CD4-positive, CD25-positive, alpha-beta regulatory T cell (primary cell): Measurements from ENCODE around the gene ERC1. TPM values are rescaled to one million over a fixed set of nuclear protein-coding genes. Genes with fewer than 3 reads are reported as not detected.

Experiments
- ATAC-seq, 2 donors: fragments of 150-1000 bp; cut with Tn5 transposase; one replicate each; pipeline ENCODE4 v1.10.0; 2021; ENCODE audit warnings: low read depth in 2 of 2, moderate number of reproducible peaks in 2 of 2, moderate library complexity in 1 of 2
- DNase-seq, 3 donors: peaks; one replicate each; pipeline versions ENCODE4 v3.0.0 to v3.0.0-alpha.2; 2012 to 2022; ENCODE audit warnings: mixed read lengths in 1 of 3
- H3K27ac ChIP-seq: one replicate; pipeline ENCODE4 v1.7.0; 2013; ENCODE audit warnings: mild to moderate bottlenecking, low read length; ENCODE audit not compliant: insufficient read depth, poor library complexity, severe bottlenecking
- H3K27me3 ChIP-seq: one replicate; pipeline ENCODE4 v1.7.0; 2013; ENCODE audit warnings: low read length; ENCODE audit not compliant: control insufficient read depth, insufficient read depth
- H3K36me3 ChIP-seq: one replicate; pipeline ENCODE4 v1.7.0; 2013; ENCODE audit warnings: mild to moderate bottlenecking, low read length, moderate library complexity; ENCODE audit not compliant: control insufficient read depth, insufficient read depth
- H3K4me1 ChIP-seq: 2 replicates; pipeline ENCODE4 v1.7.0; 2013; ENCODE audit warnings: mild to moderate bottlenecking, low read length; ENCODE audit not compliant: insufficient read depth, control insufficient read depth, poor library complexity, severe bottlenecking
- H3K4me3 ChIP-seq: one replicate; pipeline ENCODE4 v1.7.0; 2013; ENCODE audit warnings: low read depth, mild to moderate bottlenecking, low read length, moderate library complexity
- H3K9me3 ChIP-seq, 2 experiments: 1 replicate in 1 of 2; 2 replicates in 1 of 2; pipeline ENCODE4 v1.7.0; 2013; ENCODE audit warnings: low read length in 2 of 2, mild to moderate bottlenecking in 1 of 2, moderate library complexity in 1 of 2; ENCODE audit not compliant: control insufficient read depth in 2 of 2
- H3K27ac Mint-ChIP-seq, 3 donors: one replicate each; pipeline ENCODE4 v1.8.0; 2020 to 2022; ENCODE audit warnings: mild to moderate bottlenecking in 3 of 3, mixed read lengths in 3 of 3, moderate library complexity in 2 of 3
- H3K27me3 Mint-ChIP-seq: one replicate; pipeline ENCODE4 v1.8.0; 2022; ENCODE audit warnings: mild to moderate bottlenecking, mixed read lengths
- H3K36me3 Mint-ChIP-seq: one replicate; pipeline ENCODE4 v1.8.0; 2020; ENCODE audit warnings: mixed read lengths
- H3K4me1 Mint-ChIP-seq, 4 donors: one replicate each; pipeline ENCODE4 v1.8.0; 2020 to 2022; ENCODE audit warnings: mixed read lengths in 4 of 4, mild to moderate bottlenecking in 1 of 4
- H3K4me3 Mint-ChIP-seq, 4 donors: one replicate each; pipeline ENCODE4 v1.8.0; 2020 to 2022; ENCODE audit warnings: mild to moderate bottlenecking in 4 of 4, mixed read lengths in 4 of 4, moderate library complexity in 3 of 4
- H3K9me3 Mint-ChIP-seq, 7 donors: one replicate each; pipeline ENCODE4 v1.8.0; 2020 to 2022; ENCODE audit warnings: mixed read lengths in 7 of 7, mild to moderate bottlenecking in 3 of 7, moderate library complexity in 2 of 7
- polyA plus RNA-seq, 4 donors: library from polyadenylated mRNA; unstranded; fragments of 300-500 nt; fragmentation: Illumina TruSeq; gene quantifications; one replicate each; pipeline ENCODE4 v1.2.3, GENCODE V29; 2021
- total RNA-seq: library from RNA; stranded (reverse); gene quantifications from one replicate; pipeline ENCODE4 v1.2.3, GENCODE V29; 2022

The ERC1 gene
- total and polyA plus RNA-seq, 5 donors from 2014 or later, result 5.7 to 46.5 (median 7.6) TPM

GRCh38 chr12:1532375-1533165, 541.5 kb downstream of the ERC1 start:
- no peak for DNase-seq
- Mint-ChIP-seq H3K27me3 (peaks cover 73% of the 10 kb centered on the region), H3K36me3 (no peaks in the 10 kb centered on the region), H3K27ac (no peak overlapping the region), H3K4me3 (peak overlapping the region; percentile 65 to 93 (median 86)), H3K4me1 (peaks cover 13 to 40% (median 18%) of the 10 kb centered on the region in 4 donors), H3K9me3 (peaks cover 0 to 2% (median 0%) of the 10 kb centered on the region in 7 donors)
- ATAC-seq, result no peak
- no peaks in the 10 kb centered on the region for H3K36me3 ChIP-seq
- H3K9me3 ChIP-seq, result no peaks in the 10 kb centered on the region
- peaks cover 30% of the 10 kb centered on the region for H3K27me3 ChIP-seq
- peaks cover 36% of the 10 kb centered on the region for H3K4me1 ChIP-seq
- peak overlapping the region; percentile 66 for H3K4me3 ChIP-seq
- no peak overlapping the region for H3K27ac ChIP-seq

- ATAC-seq, result peak; percentile 32 to 69
- peaks cover 36% of the 10 kb centered on the region for H3K4me1 ChIP-seq
- H3K27ac ChIP-seq, result no peak overlapping the region
- Mint-ChIP-seq H3K4me3 (peak overlapping the region; percentile 65 to 93 (median 86)), H3K27ac (peak overlapping the region in 1 of 3 donors; percentile 21), H3K4me1 (peaks cover 13 to 40% (median 18%) of the 10 kb centered on the region in 4 donors), H3K9me3 (peaks cover 0 to 1% (median 0%) of the 10 kb centered on the region in 7 donors), H3K27me3 (peaks cover 71% of the 10 kb centered on the region), H3K36me3 (no peaks in the 10 kb centered on the region)
- peaks cover 32% of the 10 kb centered on the region for H3K27me3 ChIP-seq
- DNase-seq, result peak in 2 of 3 donors; percentile 39 to 46
- no peaks in the 10 kb centered on the region for H3K9me3 ChIP-seq
- no peaks in the 10 kb centered on the region for H3K36me3 ChIP-seq
- H3K4me3 ChIP-seq, result peak overlapping the region; percentile 66
Measured at GRCh38 chr12:1533205-1533601, 542.2 kb downstream of the ERC1 start.

- DNase-seq (peak in 2 of 3 donors; percentile 34 to 43), ATAC-seq (peak; percentile 45 to 52)
- Mint-ChIP-seq H3K4me1 (peaks cover 13 to 40% (median 18%) of the 10 kb centered on the region in 4 donors), H3K27me3 (peaks cover 68% of the 10 kb centered on the region), H3K36me3 (no peaks in the 10 kb centered on the region), H3K9me3 (peaks cover 0 to 1% (median 0%) of the 10 kb centered on the region in 7 donors), H3K4me3 (peak overlapping the region; percentile 65 to 93 (median 86)), H3K27ac (peak overlapping the region in 1 of 3 donors; percentile 38)
- Histone ChIP-seq H3K27me3 (peaks cover 30% of the 10 kb centered on the region), H3K27ac (no peak overlapping the region), H3K4me1 (peaks cover 36% of the 10 kb centered on the region), H3K9me3 (no peaks in the 10 kb centered on the region), H3K36me3 (no peaks in the 10 kb centered on the region), H3K4me3 (peak overlapping the region; percentile 66)
Measured at GRCh38 chr12:1533602-1534304, 542.7 kb downstream of the ERC1 start.

- no peak for ATAC-seq
- H3K4me1 ChIP-seq, result peaks cover 34% of the 10 kb centered on the region
- H3K4me3 ChIP-seq, result no peak overlapping the region
- peaks cover 24% of the 10 kb centered on the region for H3K27me3 ChIP-seq
- no peaks in the 10 kb centered on the region for H3K36me3 Mint-ChIP-seq
- H3K4me3 Mint-ChIP-seq, result peak overlapping the region in 1 of 4 donors; percentile 27
- H3K4me1 Mint-ChIP-seq, result peaks cover 13 to 35% (median 18%) of the 10 kb centered on the region in 4 donors
- H3K27ac Mint-ChIP-seq, result no peak overlapping the region
- H3K36me3 ChIP-seq, result no peaks in the 10 kb centered on the region
- DNase-seq, result no peak
- H3K27ac ChIP-seq, result no peak overlapping the region
- peaks cover 64% of the 10 kb centered on the region for H3K27me3 Mint-ChIP-seq
- no peaks in the 10 kb centered on the region for H3K9me3 ChIP-seq
- H3K9me3 Mint-ChIP-seq, result peaks cover 0 to 1% (median 0%) of the 10 kb centered on the region in 7 donors
Measured at GRCh38 chr12:1534748-1535147, 543.7 kb downstream of the ERC1 start.

- Histone ChIP-seq H3K4me3 (no peak overlapping the region), H3K27me3 (peaks cover 31% of the 10 kb centered on the region), H3K36me3 (no peaks in the 10 kb centered on the region), H3K27ac (no peak overlapping the region), H3K4me1 (peaks cover 22% of the 10 kb centered on the region), H3K9me3 (no peaks in the 10 kb centered on the region)
- Mint-ChIP-seq H3K9me3 (peaks cover 0 to 1% (median 0%) of the 10 kb centered on the region in 7 donors), H3K4me1 (peaks cover 13 to 28% (median 18%) of the 10 kb centered on the region in 4 donors), H3K27me3 (peaks cover 71% of the 10 kb centered on the region), H3K36me3 (no peaks in the 10 kb centered on the region), H3K27ac (no peak overlapping the region), H3K4me3 (no peak overlapping the region)
- ATAC-seq (no peak), DNase-seq (no peak)
Measured at GRCh38 chr12:1536817-1537216, 545.8 kb downstream of the ERC1 start.

- Mint-ChIP-seq H3K36me3 (no peaks in the 10 kb centered on the region), H3K9me3 (no peaks in the 10 kb centered on the region)
Measured at GRCh38 chr12:1539135-1539534, 548.1 kb downstream of the ERC1 start.

GRCh38 chr12:1540690-1541089, 549.7 kb downstream of the ERC1 start:
- Histone ChIP-seq H3K27me3 (peaks cover 23% of the 10 kb centered on the region), H3K4me1 (no peaks in the 10 kb centered on the region), H3K9me3 (no peaks in the 10 kb centered on the region), H3K36me3 (no peaks in the 10 kb centered on the region), H3K27ac (no peak overlapping the region), H3K4me3 (no peak overlapping the region)
- Mint-ChIP-seq H3K27ac (no peak overlapping the region), H3K4me3 (no peak overlapping the region), H3K9me3 (no peaks in the 10 kb centered on the region), H3K4me1 (no peaks in the 10 kb centered on the region), H3K27me3 (peaks cover 61% of the 10 kb centered on the region), H3K36me3 (no peaks in the 10 kb centered on the region)
- DNase-seq (no peak), ATAC-seq (no peak)

More at GRCh38 chr12:1539135-1539534, 548.1 kb downstream of the ERC1 start:
- Mint-ChIP-seq H3K27me3 (peaks cover 65% of the 10 kb centered on the region), H3K27ac (no peak overlapping the region), H3K4me1 (peaks cover 0 to 5% (median under 1%) of the 10 kb centered on the region in 4 donors), H3K4me3 (no peak overlapping the region)
- ATAC-seq (no peak), DNase-seq (no peak)
- H3K4me3 ChIP-seq, result no peak overlapping the region
- H3K27me3 ChIP-seq, result peaks cover 23% of the 10 kb centered on the region
- no peaks in the 10 kb centered on the region for H3K9me3 ChIP-seq
- no peaks in the 10 kb centered on the region for H3K36me3 ChIP-seq
- H3K4me1 ChIP-seq, result peaks cover 5% of the 10 kb centered on the region
- no peak overlapping the region for H3K27ac ChIP-seq
